ENCODE results near the gene PCMTD2. TPM values are rescaled to one million over a fixed set of nuclear protein-coding genes. Genes with fewer than 3 reads are reported as not detected.

The PCMTD2 gene
- total and polyA plus RNA-seq, 8 donors, result 14.1 to 107 (median 39.2) TPM

DNA sequence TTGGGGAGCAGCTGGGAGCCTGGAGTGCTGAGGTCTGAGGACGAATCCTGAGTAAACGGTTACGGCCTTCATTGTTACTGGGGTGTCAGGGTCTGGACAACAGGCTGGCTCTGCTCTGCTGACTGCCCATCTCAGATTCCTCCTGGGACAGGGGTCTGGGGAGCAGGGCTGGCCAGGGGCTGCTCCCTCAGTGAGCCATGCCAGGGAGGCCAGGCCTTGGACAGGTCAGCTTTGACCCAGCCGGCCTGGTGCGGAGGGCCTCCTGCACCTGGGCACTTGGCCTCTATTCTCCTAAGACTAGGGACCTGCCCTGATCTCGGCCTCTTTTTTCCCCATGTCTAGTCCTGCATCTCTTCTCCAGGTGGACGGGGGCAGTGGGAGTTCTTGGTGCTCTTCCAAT, 46.4 kb upstream of the PCMTD2 start:
- Histone ChIP-seq H3K36me3 (no peaks in the 10 kb centered on the region), H3K4me3 (no peak overlapping the region), H3K9me3 (no peaks in the 10 kb centered on the region), H3K27me3 (peaks cover 0 to 17% (median 0%) of the 10 kb centered on the region in 3 donors), H3K4me1 (peaks cover 0 to 18% (median 13%) of the 10 kb centered on the region in 4 donors), H3K27ac (no peak overlapping the region)
- TF ChIP-seq, protein P1, sequence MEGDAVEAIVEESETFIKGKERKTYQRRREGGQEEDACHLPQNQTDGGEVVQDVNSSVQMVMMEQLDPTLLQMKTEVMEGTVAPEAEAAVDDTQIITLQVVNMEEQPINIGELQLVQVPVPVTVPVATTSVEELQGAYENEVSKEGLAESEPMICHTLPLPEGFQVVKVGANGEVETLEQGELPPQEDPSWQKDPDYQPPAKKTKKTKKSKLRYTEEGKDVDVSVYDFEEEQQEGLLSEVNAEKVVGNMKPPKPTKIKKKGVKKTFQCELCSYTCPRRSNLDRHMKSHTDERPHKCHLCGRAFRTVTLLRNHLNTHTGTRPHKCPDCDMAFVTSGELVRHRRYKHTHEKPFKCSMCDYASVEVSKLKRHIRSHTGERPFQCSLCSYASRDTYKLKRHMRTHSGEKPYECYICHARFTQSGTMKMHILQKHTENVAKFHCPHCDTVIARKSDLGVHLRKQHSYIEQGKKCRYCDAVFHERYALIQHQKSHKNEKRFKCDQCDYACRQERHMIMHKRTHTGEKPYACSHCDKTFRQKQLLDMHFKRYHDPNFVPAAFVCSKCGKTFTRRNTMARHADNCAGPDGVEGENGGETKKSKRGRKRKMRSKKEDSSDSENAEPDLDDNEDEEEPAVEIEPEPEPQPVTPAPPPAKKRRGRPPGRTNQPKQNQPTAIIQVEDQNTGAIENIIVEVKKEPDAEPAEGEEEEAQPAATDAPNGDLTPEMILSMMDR (IDR thresholded peaks at IDR 0.05), result no peak
- TF ChIP-seq EP300 (IDR thresholded peaks at IDR 0.05) (no peak), POLR2AphosphoS5 (IDR thresholded peaks at IDR 0.05) (no peak), POLR2A (IDR thresholded peaks at IDR 0.05) (no peak)
- intact Hi-C loops (cut with DNase I; ENCODE audit: low total_unique reads), result no loop called here
- WGBS, 5 donors, result 72 to 88% (median 79%) methylated on average over 2 to 7 of the region's 7 CpGs
- DNase-seq, result no peak

DNA sequence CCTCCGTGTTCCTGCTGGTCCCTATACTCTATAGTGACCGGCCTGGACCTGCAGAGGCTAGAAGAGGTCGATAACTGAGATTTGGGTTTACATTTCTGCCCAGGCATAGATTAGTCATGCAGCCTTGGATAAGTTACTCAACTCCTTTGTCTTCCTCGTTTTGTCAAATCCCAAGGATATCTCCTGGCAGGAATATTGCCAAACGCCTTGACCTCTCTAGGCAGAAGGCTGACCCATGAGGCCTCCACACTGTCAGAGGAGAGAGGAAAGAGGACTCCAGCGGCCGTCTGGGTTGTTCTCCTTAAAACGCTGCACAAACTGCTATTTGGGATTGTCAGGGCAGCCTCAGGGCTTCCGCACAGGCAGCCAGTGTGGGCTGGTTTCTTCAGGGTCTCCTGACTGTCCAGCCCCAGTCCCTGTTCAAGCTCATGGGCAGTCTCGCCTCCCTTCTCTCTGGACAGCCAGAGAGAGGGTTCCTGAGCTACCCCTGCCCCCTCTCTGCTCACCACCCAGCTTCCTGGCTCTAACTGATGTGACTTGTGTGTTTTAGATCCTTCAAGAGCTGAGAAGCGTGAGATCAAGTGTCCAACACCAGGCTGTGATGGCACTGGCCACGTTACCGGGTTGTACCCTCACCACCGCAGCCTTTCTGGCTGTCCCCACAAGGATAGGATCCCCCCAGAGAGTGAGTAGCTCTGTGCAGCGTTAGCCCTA, 44.7 kb upstream of the PCMTD2 start:
- H3K36me3 ChIP-seq, result no peaks in the 10 kb centered on the region
- H3K4me3 ChIP-seq, result no peak overlapping the region
- TF ChIP-seq, protein P1 (IDR thresholded peaks at IDR 0.05), result no peak
- TF ChIP-seq POLR2AphosphoS5 (IDR thresholded peaks at IDR 0.05) (no peak), POLR2A (IDR thresholded peaks at IDR 0.05) (no peak), EP300 (IDR thresholded peaks at IDR 0.05) (no peak)
- H3K27ac ChIP-seq, result no peak overlapping the region
- peaks cover 0 to 18% (median 13%) of the 10 kb centered on the region in 4 donors for H3K4me1 ChIP-seq
- DNase-seq, result no peak
- H3K27me3 ChIP-seq, result peaks cover 0 to 6% (median 0%) of the 10 kb centered on the region in 3 donors
- H3K9me3 ChIP-seq, result no peaks in the 10 kb centered on the region
- WGBS, 5 donors, result 61 to 78% (median 67%) methylated on average over 15 of the region's 15 CpGs
- intact Hi-C loops (cut with DNase I; ENCODE audit: low total_unique reads), result no loop called here

DNA sequence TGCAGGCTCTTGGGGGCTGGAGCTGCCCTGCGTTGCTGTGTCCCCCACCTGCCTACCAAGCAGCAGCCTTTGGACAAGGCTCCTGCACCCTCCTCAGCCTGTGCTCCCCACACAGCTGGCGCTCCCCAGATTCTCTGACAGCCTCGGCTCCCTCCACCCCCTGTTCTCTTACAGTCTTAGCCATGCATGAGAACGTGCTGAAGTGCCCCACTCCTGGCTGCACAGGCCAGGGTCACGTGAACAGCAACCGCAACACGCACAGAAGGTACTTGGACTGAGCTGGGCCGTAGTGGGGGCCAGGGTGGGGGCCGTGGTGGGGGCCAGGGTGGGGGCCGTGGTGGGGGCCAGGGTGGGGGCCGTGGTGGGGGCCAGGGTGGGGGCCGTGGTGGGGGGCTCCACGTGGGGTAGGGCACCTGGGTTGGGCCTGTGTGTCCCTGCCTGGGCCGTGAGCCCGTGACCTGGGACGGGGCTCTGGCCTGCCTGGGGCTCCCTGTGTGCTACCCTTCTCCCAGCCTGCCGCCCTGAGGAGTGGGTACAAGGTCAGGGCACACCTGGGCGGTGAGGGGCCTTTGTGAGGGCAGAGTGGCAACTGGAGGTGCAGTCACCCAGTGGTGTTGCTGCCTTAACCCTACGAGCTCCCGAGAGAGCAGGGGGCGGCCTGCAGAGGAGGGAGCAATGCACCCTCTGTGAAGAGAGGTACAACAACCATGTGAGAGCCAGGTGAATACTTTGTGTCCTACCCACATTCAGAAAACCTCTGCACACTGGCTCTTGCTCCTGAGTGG, 43.5 kb upstream of the PCMTD2 start:
- peak overlapping the region in 1 of 5 donors; percentile 64 for H3K27ac ChIP-seq
- peaks cover 0 to 21% (median 13%) of the 10 kb centered on the region in 4 donors for H3K4me1 ChIP-seq
- TF ChIP-seq POLR2AphosphoS5 (IDR thresholded peaks at IDR 0.05), result no peak
- no peak for TF ChIP-seq POLR2A (IDR thresholded peaks at IDR 0.05)
- no peak for TF ChIP-seq EP300 (IDR thresholded peaks at IDR 0.05)
- TF ChIP-seq, protein P1 (IDR thresholded peaks at IDR 0.05), result no peak
- no peaks in the 10 kb centered on the region for H3K27me3 ChIP-seq
- no peak overlapping the region for H3K4me3 ChIP-seq
- DNase-seq, result peak in 1 of 2 donors; percentile 31
- H3K9me3 ChIP-seq, result no peaks in the 10 kb centered on the region
- intact Hi-C loops (cut with DNase I; ENCODE audit: low total_unique reads), result no loop called here
- no peaks in the 10 kb centered on the region for H3K36me3 ChIP-seq
- 67 to 81% (median 76%) methylated on average over 14 to 21 of the region's 21 CpGs for WGBS, 5 donors

DNA sequence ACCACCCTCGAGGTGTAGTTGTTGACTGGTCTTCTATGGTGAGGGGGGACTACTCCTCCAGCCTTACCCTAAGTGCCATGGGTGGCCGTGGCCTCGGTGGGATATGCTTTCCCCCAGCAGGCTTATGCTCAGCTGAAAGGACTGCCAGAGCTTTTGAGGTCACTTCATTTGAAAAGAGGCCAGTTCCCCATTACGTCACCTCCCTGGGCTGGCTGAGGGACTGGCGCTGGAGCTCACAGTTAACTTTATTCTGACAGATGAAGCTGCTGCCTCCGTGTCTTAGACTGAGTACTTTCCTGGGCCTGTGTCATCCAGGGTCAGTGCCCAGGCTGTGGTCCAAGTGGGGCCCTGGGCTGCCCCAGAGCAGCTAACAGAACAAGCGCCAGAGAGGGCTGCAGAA, 42.8 kb upstream of the PCMTD2 start:
- peak overlapping the region in 1 of 5 donors; percentile 64 for H3K27ac ChIP-seq
- no peaks in the 10 kb centered on the region for H3K27me3 ChIP-seq
- no peaks in the 10 kb centered on the region for H3K9me3 ChIP-seq
- 35 to 47% (median 41%) methylated on average over 6 to 7 of the region's 7 CpGs for WGBS, 5 donors
- TF ChIP-seq POLR2A (IDR thresholded peaks at IDR 0.05) (no peak), EP300 (IDR thresholded peaks at IDR 0.05) (no peak), POLR2AphosphoS5 (IDR thresholded peaks at IDR 0.05) (no peak)
- TF ChIP-seq, protein P1 (IDR thresholded peaks at IDR 0.05), result no peak
- no peaks in the 10 kb centered on the region for H3K36me3 ChIP-seq
- DNase-seq, result peak; percentile 29 to 81
- H3K4me1 ChIP-seq, result peaks cover 0 to 21% (median 13%) of the 10 kb centered on the region in 4 donors
- intact Hi-C loops (cut with DNase I; ENCODE audit: low total_unique reads), result no loop called here
- H3K4me3 ChIP-seq, result no peak overlapping the region

All from stomach (tissue), 9 donors.